HEK293T (cell line): ENCODE data around the gene MGST3.
"Not testable (repeated sequence)": the region's sequence is repeated elsewhere in the genome, so short reads cannot be mapped to it uniquely, and the experiment has no call there.

Source experiments
- CTCF ChIA-PET: fragments of 350-600 bp; formaldehyde crosslinking; extraction: SDS; loops from one replicate; lab custom pipeline; 2021; ENCODE audit warnings: antibody characterized with exemption, inconsistent platforms; lab: Yijun Ruan, JAX
- POLR2A ChIA-PET: fragments of 350-600 bp; formaldehyde crosslinking; extraction: SDS; loops from one replicate; lab custom pipeline; 2020; ENCODE audit warnings: antibody characterized with exemption, inconsistent platforms; lab: Yijun Ruan, JAX
- DNase-seq: peaks from one replicate; pipeline ENCODE4 v3.0.0; 2012; ENCODE audit warnings: mixed read lengths; ENCODE audit errors: extremely low spot score
- ARNT ChIP-seq: fragments of 450-650 bp; IDR thresholded peaks from 2 replicates; pipeline ENCODE4 v1.6.1; 2017; ENCODE audit warnings: mild to moderate bottlenecking
- BHLHE40 ChIP-seq: fragments of 450-650 bp; IDR thresholded peaks from 2 replicates; pipeline ENCODE4 v1.6.1; 2016; ENCODE audit warnings: mild to moderate bottlenecking, moderate library complexity, borderline replicate concordance
- CTBP1 ChIP-seq: fragments of 450-650 bp; IDR thresholded peaks from 2 replicates; pipeline ENCODE4 v1.6.1; 2016; ENCODE audit warnings: borderline replicate concordance
- ELF4 ChIP-seq: fragments of 450-650 bp; IDR thresholded peaks from 2 replicates; pipeline ENCODE4 v1.6.1; 2017; ENCODE audit warnings: antibody characterized with exemption
- FOXA1 ChIP-seq: fragments of 450-650 bp; IDR thresholded peaks from 2 replicates; pipeline ENCODE4 v1.6.1; 2016; ENCODE audit warnings: mild to moderate bottlenecking
- FOXK2 ChIP-seq: fragments of 450-650 bp; IDR thresholded peaks from 2 replicates; pipeline ENCODE4 v1.6.1; 2016; ENCODE audit warnings: mild to moderate bottlenecking
- FOXM1 ChIP-seq: fragments of 450-650 bp; IDR thresholded peaks from 2 replicates; pipeline ENCODE4 v1.6.1; 2017; ENCODE audit warnings: mild to moderate bottlenecking, borderline replicate concordance
- HDGF ChIP-seq: fragments of 450-650 bp; IDR thresholded peaks from 2 replicates; pipeline ENCODE4 v1.6.1; 2017; ENCODE audit warnings: antibody characterized with exemption, borderline replicate concordance
- L3MBTL2 ChIP-seq: fragments of 450-650 bp; conservative IDR thresholded peaks from 2 replicates; pipeline ENCODE4 v1.6.1; 2016; ENCODE audit warnings: mild to moderate bottlenecking
- LEF1 ChIP-seq: fragments of 450-650 bp; IDR thresholded peaks from 2 replicates; pipeline ENCODE4 v1.6.1; 2017; ENCODE audit warnings: mild to moderate bottlenecking, borderline replicate concordance
- NFRKB ChIP-seq: fragments of 450-650 bp; IDR thresholded peaks from 2 replicates; pipeline ENCODE4 v1.6.1; 2016; ENCODE audit warnings: mild to moderate bottlenecking, moderate library complexity
- PKNOX1 ChIP-seq: fragments of 450-650 bp; IDR thresholded peaks from 2 replicates; pipeline ENCODE4 v1.6.1; 2016
- SP1 ChIP-seq: fragments of 450-650 bp; IDR thresholded peaks from 2 replicates; pipeline ENCODE4 v1.6.1; 2017
- SUZ12 ChIP-seq: fragments of 450-650 bp; IDR thresholded peaks from 2 replicates; pipeline ENCODE4 v1.6.1; 2016; ENCODE audit warnings: mild to moderate bottlenecking
- TARDBP ChIP-seq: fragments of 450-650 bp; IDR thresholded peaks from 2 replicates; pipeline ENCODE4 v1.6.1; 2016
- ZNF384 ChIP-seq: fragments of 450-650 bp; IDR thresholded peaks from 2 replicates; pipeline ENCODE4 v1.6.1; 2016

MGST3 gene

GRCh38 chr1:165647517-165647916, 16.5 kb downstream of the MGST3 start:
- no peak for DNase-seq
- TF ChIP-seq PKNOX1 (no peak), TARDBP (no peak), SP1 (no peak), ARNT (no peak), FOXK2 (no peak), HDGF (no peak), CTBP1 (no peak), BHLHE40 (no peak), ELF4 (no peak), SUZ12 (no peak), FOXM1 (no peak), NFRKB (no peak), FOXA1 (no peak), ZNF384 (no peak), LEF1 (no peak), L3MBTL2 (no peak)
- ChIA-PET CTCF (interaction anchor here (0.7 kb wide), 2 partner anchors 13 to 794 kb away, joined by 4 to 5 read pairs; no protein-coding TSS in a partner anchor), POLR2A (no interaction called here)

- ChIA-PET POLR2A (no interaction called here), CTCF (interaction anchor here (0.7 kb wide), 1 partner anchor 795 kb away, joined by 4 read pairs; no protein-coding TSS in a partner anchor)
- no peak for DNase-seq
- TF ChIP-seq FOXK2 (no peak), FOXA1 (no peak), L3MBTL2 (no peak), SP1 (no peak), CTBP1 (no peak)
Observed at GRCh38 chr1:165647970-165648369, 16.9 kb downstream of the MGST3 start.

GRCh38 chr1:165648919-165649572, 18.0 kb downstream of the MGST3 start:
- ChIA-PET CTCF (no interaction called here), POLR2A (no interaction called here)
- DNase-seq, result no peak
- TF ChIP-seq FOXM1 (no peak), NFRKB (no peak), ZNF384 (no peak), SP1 (no peak), ARNT (no peak), FOXK2 (no peak), FOXA1 (no peak), HDGF (no peak), TARDBP (no peak), PKNOX1 (no peak), ELF4 (no peak), BHLHE40 (no peak), L3MBTL2 (no peak)

- CTCF ChIA-PET, result no interaction called here
- no peak for TF ChIP-seq FOXA1
- TF ChIP-seq ARNT, result no peak
- TF ChIP-seq L3MBTL2, result no peak
- TF ChIP-seq BHLHE40, result no peak
- TF ChIP-seq ZNF384, result no peak
- TF ChIP-seq HDGF, result no peak
- no peak for TF ChIP-seq FOXK2
- TF ChIP-seq FOXM1, result no peak
- no peak for TF ChIP-seq PKNOX1
- no peak for TF ChIP-seq NFRKB
- TF ChIP-seq SP1, result no peak
- TF ChIP-seq LEF1, result no peak
- no peak for TF ChIP-seq TARDBP
- TF ChIP-seq ELF4, result no peak
- TF ChIP-seq CTBP1, result no peak
- TF ChIP-seq SUZ12, result no peak
- POLR2A ChIA-PET, result no interaction called here
- no peak for DNase-seq
Observed at GRCh38 chr1:165650981-165651625, 20.1 kb downstream of the MGST3 start.

GRCh38 chr1:165658766-165659580, 27.9 kb downstream of the MGST3 start:
- DNase-seq, CTCF ChIA-PET, POLR2A ChIA-PET: not testable (repeated sequence)

- TF ChIP-seq LEF1 (no peak), SP1 (no peak), FOXM1 (no peak), L3MBTL2 (no peak), ZNF384 (no peak), FOXA1 (no peak), CTBP1 (no peak), NFRKB (no peak), ARNT (no peak), ELF4 (no peak), FOXK2 (no peak), PKNOX1 (no peak), SUZ12 (no peak), HDGF (no peak)
- DNase-seq, result no peak
- ChIA-PET CTCF (no interaction called here), POLR2A (no interaction called here)
Observed at GRCh38 chr1:165659581-165659895, 28.5 kb downstream of the MGST3 start.
